B cell (primary cell): ENCODE data around the gene NRROS. TPM values are rescaled to one million over a fixed set of nuclear protein-coding genes. Genes with fewer than 3 reads are reported as not detected.
"Not testable (repeated sequence)": the region's sequence is repeated elsewhere in the genome, so short reads cannot be mapped to it uniquely, and the experiment has no call there.

ENCODE experiments used
- ATAC-seq: fragments of 200-7000 bp; cut with Tn5 transposase; one replicate; pipeline ENCODE4 v1.10.0; 2021; ENCODE audit warnings: low read depth, mild to moderate bottlenecking, moderate number of reproducible peaks, moderate library complexity
- CTCF ChIA-PET: fragments of 350-600 bp; sonication (Branson Sonifier 250); formaldehyde crosslinking; loops from one replicate; lab custom pipeline; 2021; ENCODE audit warnings: antibody characterized with exemption, inconsistent platforms; lab: Charles Lee
- POLR2A ChIA-PET: fragments of 350-600 bp; sonication (Branson Sonifier 250); formaldehyde crosslinking; loops from one replicate; lab custom pipeline; 2021; ENCODE audit warnings: antibody characterized with exemption; lab: Charles Lee
- DNase-seq: peaks from one replicate; pipeline ENCODE4 v3.0.0; 2013
- H2AFZ ChIP-seq: 2 replicates; pipeline ENCODE4 v1.6.1; 2012; ENCODE audit warnings: mild to moderate bottlenecking, low read depth, low read length; ENCODE audit not compliant: insufficient read depth, poor library complexity, severe bottlenecking
- H3K27ac ChIP-seq, 2 donors: 1 replicate in 1 of 2; 2 replicates in 1 of 2; pipeline ENCODE4 v1.5.1; 2012 to 2013; ENCODE audit warnings: low read length in 2 of 2, mild to moderate bottlenecking in 2 of 2, moderate library complexity in 1 of 2
- H3K27me3 ChIP-seq, 4 experiments: fragments of 200-600 bp in 1 of 4; sonication (generic) in 1 of 4; replicated peaks in 1 of 4; 1 replicate in 2 of 4; 2 replicates in 2 of 4; pipeline versions ENCODE4 v1.6.1 to v1.7.0; 2013 to 2016; ENCODE audit warnings: low read length in 3 of 4, mild to moderate bottlenecking in 2 of 4, mixed read lengths in 1 of 4, moderate library complexity in 1 of 4; ENCODE audit not compliant: insufficient read depth in 4 of 4, control insufficient read depth in 3 of 4; ENCODE audit errors: control extremely low read depth in 1 of 4
- H3K36me3 ChIP-seq, 2 experiments: replicated peaks in 1 of 2; 1 replicate in 1 of 2; 2 replicates in 1 of 2; pipeline versions ENCODE4 v1.6.1 to v1.7.1; 2013; ENCODE audit warnings: low read length in 1 of 2; ENCODE audit not compliant: insufficient read depth in 2 of 2, control insufficient read depth in 1 of 2; ENCODE audit errors: control extremely low read depth in 1 of 2, extremely low read depth in 1 of 2
- H3K4me1 ChIP-seq, 2 donors: fragments of 200-600 bp in 1 of 2; sonication (generic) in 1 of 2; 1 replicate in 1 of 2; 2 replicates in 1 of 2; pipeline versions ENCODE4 v1.5.1 to v1.6.1; 2013 to 2017; ENCODE audit warnings: low read length in 2 of 2; ENCODE audit not compliant: control insufficient read depth in 2 of 2, insufficient read depth in 2 of 2
- H3K4me2 ChIP-seq: replicated peaks from 2 replicates; pipeline ENCODE3; 2012; ENCODE audit warnings: mild to moderate bottlenecking, low read depth, low read length; ENCODE audit not compliant: poor library complexity, severe bottlenecking
- H3K4me3 ChIP-seq, 5 experiments: fragments of 200-600 bp in 1 of 5; sonication (generic) in 1 of 5; 1 replicate in 3 of 5; 2 replicates in 2 of 5; pipeline versions ENCODE4 v1.5.1 to v1.7.0; 2011 to 2016; ENCODE audit warnings: low read length in 4 of 5, mild to moderate bottlenecking in 4 of 5, low read depth in 2 of 5, control low read depth in 1 of 5, moderate library complexity in 1 of 5; ENCODE audit not compliant: insufficient read depth in 1 of 5; ENCODE audit errors: control extremely low read depth in 1 of 5, extremely low read depth in 1 of 5
- H3K79me2 ChIP-seq: fragments of 200-600 bp; sonication (generic); one replicate; pipeline ENCODE4 v1.6.0; 2016; ENCODE audit warnings: low read length; ENCODE audit not compliant: control insufficient read depth, insufficient read depth
- H3K9ac ChIP-seq: fragments of 200-600 bp; sonication (generic); 2 replicates; pipeline ENCODE4 v1.6.1; 2017; ENCODE audit warnings: mild to moderate bottlenecking, low read length, moderate library complexity
- H3K9me3 ChIP-seq, 3 donors: one replicate each; pipeline versions ENCODE4 v1.6.1 to v1.7.1; 2013; ENCODE audit warnings: low read length in 2 of 3; ENCODE audit not compliant: control insufficient read depth in 2 of 3, insufficient read depth in 1 of 3; ENCODE audit errors: control extremely low read depth in 1 of 3
- H4K20me1 ChIP-seq: 2 replicates; pipeline ENCODE4 v1.6.0; 2012; ENCODE audit warnings: mild to moderate bottlenecking, low read length; ENCODE audit not compliant: insufficient read depth, control insufficient read depth, poor library complexity, severe bottlenecking
- H3K27ac Mint-ChIP-seq: one replicate; pipeline ENCODE4 v1.8.0; 2021; ENCODE audit warnings: mixed read lengths
- H3K27me3 Mint-ChIP-seq: one replicate; pipeline ENCODE4 v1.8.0; 2021; ENCODE audit warnings: mixed read lengths
- H3K4me1 Mint-ChIP-seq: one replicate; pipeline ENCODE4 v1.8.0; 2021; ENCODE audit warnings: mixed read lengths
- H3K4me3 Mint-ChIP-seq: one replicate; pipeline ENCODE4 v1.8.0; 2021; ENCODE audit warnings: mixed read lengths
- H3K9me3 Mint-ChIP-seq: one replicate; pipeline ENCODE4 v1.8.0; 2022; ENCODE audit warnings: mixed read lengths; ENCODE audit not compliant: insufficient read depth
- CTCF ChIP-seq: fragments of 200-600 bp; IDR thresholded peaks from one replicate; pipeline ENCODE4 v1.8.0; 2022; ENCODE audit warnings: antibody characterized with exemption, mild to moderate bottlenecking
- EZH2 ChIP-seq: IDR thresholded peaks from 2 replicates; pipeline ENCODE4 v1.6.1; 2012; ENCODE audit warnings: borderline replicate concordance, low read depth, mild to moderate bottlenecking, moderate library complexity, low read length; ENCODE audit not compliant: insufficient read depth, poor library complexity, severe bottlenecking
- WGBS: methylation state at CpG from one replicate; pipeline ENCODE4 v1.1.5; 2013; ENCODE audit warnings: missing lambda C conversion rate; ENCODE audit not compliant: insufficient coverage; 5-methylcytosine and 5-hydroxymethylcytosine counted together
- intact Hi-C: fragments of 100-400 bp; cut with micrococcal nuclease; formaldehyde crosslinking; loops from one replicate; pipeline ENCODE4 v1.10.0; 2022
- polyA plus RNA-seq: library from polyadenylated mRNA; depleted of rRNA; stranded (reverse); fragments of >200 nt; gene quantifications from 2 replicates; pipeline ENCODE4 v1.2.3, GENCODE V29; 2012
- total RNA-seq, 2 donors: library from RNA; stranded (reverse); fragments of 120-200 nt in 1 of 2; gene quantifications; 1 replicate in 1 of 2; 2 replicates in 1 of 2; pipeline versions ENCODE4 v1.2.3 to v1.2.4, GENCODE V29; 2013 to 2022

Gene NRROS
- total and polyA plus RNA-seq, 2 donors (not counting 1 experiment from before 2014, with no cell fraction given), result 40.1 to 87.9 TPM

GRCh38 chr3:196636369-196637349 is 2.8 kb upstream of the NRROS start:
- intact Hi-C loops, result loop anchor here (10.0 kb wide), 1 partner anchor 732 kb away; the partner anchor contains the start of gene TNK2
- no peak overlapping the region for H3K9ac ChIP-seq

GRCh38 chr3:196637941-196638340 is 1.6 kb upstream of the NRROS start:
- not testable (repeated sequence) for ATAC-seq, DNase-seq, H3K9me3 Mint-ChIP-seq, H3K9me3 ChIP-seq, H4K20me1 ChIP-seq, H2AFZ ChIP-seq, H3K4me3 ChIP-seq, H3K27me3 ChIP-seq, H3K27ac ChIP-seq, H3K36me3 ChIP-seq, H3K4me2 ChIP-seq, H3K27me3 Mint-ChIP-seq, H3K9ac ChIP-seq
- intact Hi-C loops, result loop anchor here (10.0 kb wide), 1 partner anchor 733 kb away; the partner anchor contains the start of gene TNK2
- Mint-ChIP-seq H3K4me1 (peaks cover 74% of the 10 kb centered on the region), H3K4me3 (peak overlapping the region; percentile 69), H3K27ac (peak overlapping the region; percentile 87)
- WGBS, result 100% methylated on average over 2 of the region's 4 CpGs
- Histone ChIP-seq H3K4me1 (peaks cover 59 to 71% of the 10 kb centered on the region in 2 donors), H3K79me2 (peaks cover 43% of the 10 kb centered on the region)
- ChIA-PET POLR2A (interaction anchor here (1.7 kb wide), 1 partner anchor 9 kb away, joined by 6 read pairs; no protein-coding TSS in a partner anchor), CTCF (interaction anchor here (0.7 to 4.1 kb wide), 2 partner anchors 29 to 98 kb away, joined by 5 to 34 read pairs; no protein-coding TSS in a partner anchor)

More at GRCh38 chr3:196636369-196637349, 2.8 kb upstream of the NRROS start:
- H3K4me2 ChIP-seq, result no peak overlapping the region
- H3K4me3 ChIP-seq, result no peak overlapping the region
- H3K79me2 ChIP-seq, result peaks cover 30% of the 10 kb centered on the region
- Mint-ChIP-seq H3K4me1 (peaks cover 71% of the 10 kb centered on the region), H3K27me3 (no peaks in the 10 kb centered on the region), H3K4me3 (no peak overlapping the region), H3K27ac (peak overlapping the region; percentile 37), H3K9me3 (no peaks in the 10 kb centered on the region)
- no peak for DNase-seq
- no peak overlapping the region for H3K27ac ChIP-seq
- ChIA-PET CTCF (interaction anchor here (0.7 to 4.1 kb wide), 3 partner anchors 27 to 108 kb away, joined by 3 to 34 read pairs (median 5); no protein-coding TSS in a partner anchor), POLR2A (no interaction called here)
- H3K36me3 ChIP-seq, result no peaks in the 10 kb centered on the region
- ATAC-seq, result no peak
- peaks cover 50 to 67% of the 10 kb centered on the region in 2 donors for H3K4me1 ChIP-seq
- H3K9me3 ChIP-seq, result no peaks in the 10 kb centered on the region
- WGBS, result 81% methylated on average over 16 of the region's 20 CpGs
- no peak overlapping the region for H2AFZ ChIP-seq
- H3K27me3 ChIP-seq, result no peaks in the 10 kb centered on the region
- TF ChIP-seq EZH2, result no peak
- no peak for TF ChIP-seq CTCF
- H4K20me1 ChIP-seq, result no peaks in the 10 kb centered on the region
